ENCODE results near the gene TMEM184B. TPM values are rescaled to one million over a fixed set of nuclear protein-coding genes. Genes with fewer than 3 reads are reported as not detected.
A peak's percentile ranks its signal among the peaks of the same experiment; 100 is the strongest.

Gene TMEM184B
- total RNA-seq, 1 donor from 2014 or later = 81.0 TPM

GRCh38 chr22:38221407-38221806 lies 51.4 kb downstream of the TMEM184B start:
- DNase-seq = no peak
- H3K9me3 Mint-ChIP-seq (ENCODE audit: unreplicated experiment) = peaks cover 6% of the 10 kb centered on the region
- H3K4me1 Mint-ChIP-seq (ENCODE audit: low read depth, unreplicated experiment) = peaks cover 25% of the 10 kb centered on the region
- peaks cover 8% of the 10 kb centered on the region for H3K27me3 Mint-ChIP-seq (ENCODE audit: unreplicated experiment)
- TF ChIP-seq CTCF (IDR thresholded peaks at IDR 0.05; ENCODE audit: partially characterized antibody, unreplicated experiment) = no peak
- peak overlapping the region; percentile 70 for H3K27ac Mint-ChIP-seq (ENCODE audit: unreplicated experiment)
- H3K4me3 Mint-ChIP-seq (ENCODE audit: unreplicated experiment) = no peak overlapping the region
- peaks cover 1% of the 10 kb centered on the region for H3K36me3 Mint-ChIP-seq (ENCODE audit: unreplicated experiment)

- peaks cover 25% of the 10 kb centered on the region for H3K4me1 Mint-ChIP-seq (ENCODE audit: low read depth, unreplicated experiment)
- DNase-seq = peak; percentile 46
- no peak overlapping the region for H3K4me3 Mint-ChIP-seq (ENCODE audit: unreplicated experiment)
- peaks cover 4% of the 10 kb centered on the region for H3K36me3 Mint-ChIP-seq (ENCODE audit: unreplicated experiment)
- peaks cover 8% of the 10 kb centered on the region for H3K9me3 Mint-ChIP-seq (ENCODE audit: unreplicated experiment)
- TF ChIP-seq CTCF (IDR thresholded peaks at IDR 0.05; ENCODE audit: partially characterized antibody, unreplicated experiment) = no peak
- H3K27me3 Mint-ChIP-seq (ENCODE audit: unreplicated experiment) = peaks cover 8% of the 10 kb centered on the region
- H3K27ac Mint-ChIP-seq (ENCODE audit: unreplicated experiment) = peak overlapping the region; percentile 98
Observed at GRCh38 chr22:38220653-38221386, 52.0 kb downstream of the TMEM184B start.

GRCh38 chr22:38220163-38220562 lies 52.6 kb downstream of the TMEM184B start:
- H3K36me3 Mint-ChIP-seq (ENCODE audit: unreplicated experiment) = peaks cover 4% of the 10 kb centered on the region
- H3K27me3 Mint-ChIP-seq (ENCODE audit: unreplicated experiment) = peaks cover 9% of the 10 kb centered on the region
- no peak for TF ChIP-seq CTCF (IDR thresholded peaks at IDR 0.05; ENCODE audit: partially characterized antibody, unreplicated experiment)
- peak overlapping the region; percentile 98 for H3K27ac Mint-ChIP-seq (ENCODE audit: unreplicated experiment)
- peaks cover 10% of the 10 kb centered on the region for H3K9me3 Mint-ChIP-seq (ENCODE audit: unreplicated experiment)
- H3K4me1 Mint-ChIP-seq (ENCODE audit: low read depth, unreplicated experiment) = peaks cover 29% of the 10 kb centered on the region
- DNase-seq = peak; percentile 50
- H3K4me3 Mint-ChIP-seq (ENCODE audit: unreplicated experiment) = no peak overlapping the region

- peak overlapping the region; percentile 77 for H3K4me3 Mint-ChIP-seq (ENCODE audit: unreplicated experiment)
- no peak for TF ChIP-seq CTCF (IDR thresholded peaks at IDR 0.05; ENCODE audit: partially characterized antibody, unreplicated experiment)
- H3K9me3 Mint-ChIP-seq (ENCODE audit: unreplicated experiment) = peaks cover 15% of the 10 kb centered on the region
- peaks cover 13% of the 10 kb centered on the region for H3K27me3 Mint-ChIP-seq (ENCODE audit: unreplicated experiment)
- H3K4me1 Mint-ChIP-seq (ENCODE audit: low read depth, unreplicated experiment) = peaks cover 33% of the 10 kb centered on the region
- peak overlapping the region; percentile 98 for H3K27ac Mint-ChIP-seq (ENCODE audit: unreplicated experiment)
- peak; percentile 72 for DNase-seq
- H3K36me3 Mint-ChIP-seq (ENCODE audit: unreplicated experiment) = peaks cover 4% of the 10 kb centered on the region
Observed at GRCh38 chr22:38219632-38220031, 53.2 kb downstream of the TMEM184B start.

Data from glutamatergic neuron (in vitro differentiated cells).